A549 (cell line): ENCODE data around the gene ARL8B.

ENCODE experiments used
- BCL3 ChIP-seq: fragments of >200 bp; sonication (Bioruptor Twin); formaldehyde crosslinking; IDR thresholded peaks from 3 replicates; pipeline ENCODE4 v1.6.1; 2016
- CTCF ChIP-seq: fragments of >200 bp; sonication (Bioruptor Twin); formaldehyde crosslinking; IDR thresholded peaks from 3 replicates; pipeline ENCODE4 v1.5.1; 2016
- HDAC2 ChIP-seq: fragments of 200-600 bp; sonication (generic); IDR thresholded peaks from 2 replicates; pipeline ENCODE4 v1.6.1; 2016
- JUNB ChIP-seq: fragments of >200 bp; sonication (Bioruptor Twin); formaldehyde crosslinking; IDR thresholded peaks from 2 replicates; pipeline ENCODE4 v1.6.1; 2016
- MAX ChIP-seq: IDR thresholded peaks from 2 replicates; pipeline ENCODE4 v1.6.1; 2012
- MYC ChIP-seq: IDR thresholded peaks from 2 replicates; pipeline ENCODE4 v1.6.1; 2012; ENCODE audit warnings: mild to moderate bottlenecking, inconsistent platforms, low read length, improper control_type of control experiment, borderline replicate concordance
- NFE2L2 ChIP-seq: fragments of 150-350 bp; conservative IDR thresholded peaks from 2 replicates; pipeline ENCODE4 v1.6.1; 2014; ENCODE audit warnings: low read length

GRCh38 chr3:5133239-5134018 is 11.3 kb downstream of the ARL8B start:
- TF ChIP-seq BCL3: no peak
- TF ChIP-seq MAX: no peak
- no peak for TF ChIP-seq CTCF
- no peak for TF ChIP-seq HDAC2
- TF ChIP-seq MYC: no peak
- TF ChIP-seq JUNB: no peak
- no peak for TF ChIP-seq NFE2L2
